CD14-positive monocyte (primary cell): ENCODE results near the gene TAS2R38. TPM values are rescaled to one million over a fixed set of nuclear protein-coding genes. Genes with fewer than 3 reads are reported as not detected.

ENCODE experiments used
- DNase-seq, 3 donors: peaks; one replicate each; pipeline ENCODE4 v3.0.0-alpha.2; 2011 to 2022
- H2AFZ ChIP-seq: 2 replicates; pipeline ENCODE4 v1.6.0; 2012; ENCODE audit warnings: mild to moderate bottlenecking, low read depth, low read length, inconsistent platforms; ENCODE audit not compliant: insufficient read depth, poor library complexity, severe bottlenecking
- H3K27ac ChIP-seq, 2 donors: 1 replicate in 1 of 2; 2 replicates in 1 of 2; pipeline ENCODE4 v1.5.1; 2012 to 2013; ENCODE audit warnings: low read length in 2 of 2, control low read depth in 1 of 2, inconsistent platforms in 1 of 2, low read depth in 1 of 2, mild to moderate bottlenecking in 1 of 2
- H3K27me3 ChIP-seq, 2 donors: one replicate each; pipeline versions ENCODE4 v1.6.0 to v1.6.1; 2011 to 2013; ENCODE audit warnings: low read length in 2 of 2; ENCODE audit not compliant: control insufficient read depth in 2 of 2, insufficient read depth in 2 of 2
- H3K36me3 ChIP-seq, 2 donors: replicated peaks in 1 of 2; 1 replicate in 1 of 2; 2 replicates in 1 of 2; pipeline versions ENCODE4 v1.5.1 to v1.6.1; 2012 to 2013; ENCODE audit warnings: low read length in 2 of 2, control low read depth in 1 of 2, inconsistent platforms in 1 of 2, mild to moderate bottlenecking in 1 of 2; ENCODE audit not compliant: insufficient read depth in 2 of 2, control insufficient read depth in 1 of 2
- H3K4me1 ChIP-seq, 2 donors: 1 replicate in 1 of 2; 2 replicates in 1 of 2; pipeline versions ENCODE4 v1.5.1 to v1.6.1; 2012 to 2013; ENCODE audit warnings: low read length in 2 of 2, control low read depth in 1 of 2, inconsistent platforms in 1 of 2, mild to moderate bottlenecking in 1 of 2, moderate library complexity in 1 of 2; ENCODE audit not compliant: insufficient read depth in 2 of 2, control insufficient read depth in 1 of 2
- H3K4me2 ChIP-seq: replicated peaks from 2 replicates; pipeline ENCODE3; 2012; ENCODE audit warnings: low read length, moderate library complexity, mild to moderate bottlenecking; ENCODE audit not compliant: poor library complexity, severe bottlenecking; ENCODE audit errors: extremely low read depth
- H3K4me3 ChIP-seq, 3 experiments: fragments of 200-600 bp in 1 of 3; sonication (generic) in 1 of 3; replicated peaks in 1 of 3; 1 replicate in 2 of 3; 2 replicates in 1 of 3; pipeline ENCODE4 v1.5.1; 2011 to 2013; ENCODE audit warnings: low read length in 3 of 3, mild to moderate bottlenecking in 3 of 3, control low read depth in 2 of 3, low read depth in 2 of 3, inconsistent platforms in 1 of 3, moderate library complexity in 1 of 3
- H3K79me2 ChIP-seq: 2 replicates; pipeline ENCODE4 v1.6.0; 2012; ENCODE audit warnings: mild to moderate bottlenecking, control low read depth, inconsistent platforms, low read length, moderate library complexity; ENCODE audit not compliant: insufficient read depth
- H3K9ac ChIP-seq: 2 replicates; pipeline ENCODE4 v1.6.0; 2017; ENCODE audit warnings: low read length, mild to moderate bottlenecking; ENCODE audit not compliant: insufficient read depth, poor library complexity, severe bottlenecking
- H3K9me3 ChIP-seq, 2 donors: replicated peaks in 1 of 2; 1 replicate in 1 of 2; 2 replicates in 1 of 2; pipeline versions ENCODE4 v1.5.1 to v1.6.1; 2012 to 2013; ENCODE audit warnings: low read length in 2 of 2, control low read depth in 1 of 2; ENCODE audit not compliant: control insufficient read depth in 1 of 2, insufficient read depth in 1 of 2
- H4K20me1 ChIP-seq: 2 replicates; pipeline ENCODE4 v1.6.0; 2012; ENCODE audit warnings: mild to moderate bottlenecking, low read length, control low read depth, moderate library complexity; ENCODE audit not compliant: insufficient read depth
- H3K27ac Mint-ChIP-seq, 7 donors: one replicate each; pipeline ENCODE4 v1.8.0; 2020; ENCODE audit warnings: mild to moderate bottlenecking in 7 of 7, mixed read lengths in 7 of 7, moderate library complexity in 6 of 7, inconsistent platforms in 2 of 7
- H3K27me3 Mint-ChIP-seq, 3 donors: one replicate each; pipeline ENCODE4 v1.8.0; 2021 to 2022; ENCODE audit warnings: low read depth in 3 of 3, mild to moderate bottlenecking in 3 of 3, mixed read lengths in 3 of 3, moderate library complexity in 3 of 3, inconsistent platforms in 1 of 3
- H3K36me3 Mint-ChIP-seq, 2 donors: one replicate each; pipeline ENCODE4 v1.8.0; 2020; ENCODE audit warnings: mixed read lengths in 2 of 2, inconsistent platforms in 1 of 2, mild to moderate bottlenecking in 1 of 2
- H3K4me1 Mint-ChIP-seq: one replicate; pipeline ENCODE4 v1.8.0; 2020; ENCODE audit warnings: mild to moderate bottlenecking, mixed read lengths
- H3K4me3 Mint-ChIP-seq, 2 donors: one replicate each; pipeline ENCODE4 v1.8.0; 2020; ENCODE audit warnings: mild to moderate bottlenecking in 2 of 2, mixed read lengths in 2 of 2, moderate library complexity in 1 of 2
- H3K9me3 Mint-ChIP-seq, 7 donors: one replicate each; pipeline ENCODE4 v1.8.0; 2020 to 2022; ENCODE audit warnings: mixed read lengths in 7 of 7, mild to moderate bottlenecking in 6 of 7, moderate library complexity in 6 of 7, inconsistent platforms in 2 of 7
- WGBS: methylation state at CpG from one replicate; pipeline ENCODE4 v1.1.5; 2013; ENCODE audit warnings: missing lambda C conversion rate; ENCODE audit not compliant: insufficient coverage; 5-methylcytosine and 5-hydroxymethylcytosine counted together
- intact Hi-C, 2 donors: fragments of 100-400 bp; cut with micrococcal nuclease; formaldehyde crosslinking; loops; one replicate each; pipeline versions ENCODE4 v1.15.0 to v1.15.1; 2023
- polyA plus RNA-seq, 3 donors: library from polyadenylated mRNA; depleted of rRNA in 1 of 3; unstranded in 2 of 3; stranded (reverse) in 1 of 3; fragments of 300-500 nt in 2 of 3; fragments of >200 nt in 1 of 3; fragmentation: Illumina TruSeq in 2 of 3; gene quantifications; 1 replicate in 2 of 3; 2 replicates in 1 of 3; pipeline ENCODE4 v1.2.3, GENCODE V29; 2012 to 2021
- TF ChIP-seq, protein P1 (sequence below): fragments of 200-600 bp; IDR thresholded peaks from one replicate; pipeline ENCODE4 v1.8.0; 2022; ENCODE audit warnings: antibody characterized with exemption, mild to moderate bottlenecking

Gene TAS2R38
- polyA plus RNA-seq, 3 donors, result not detected

- TF ChIP-seq, protein P1, sequence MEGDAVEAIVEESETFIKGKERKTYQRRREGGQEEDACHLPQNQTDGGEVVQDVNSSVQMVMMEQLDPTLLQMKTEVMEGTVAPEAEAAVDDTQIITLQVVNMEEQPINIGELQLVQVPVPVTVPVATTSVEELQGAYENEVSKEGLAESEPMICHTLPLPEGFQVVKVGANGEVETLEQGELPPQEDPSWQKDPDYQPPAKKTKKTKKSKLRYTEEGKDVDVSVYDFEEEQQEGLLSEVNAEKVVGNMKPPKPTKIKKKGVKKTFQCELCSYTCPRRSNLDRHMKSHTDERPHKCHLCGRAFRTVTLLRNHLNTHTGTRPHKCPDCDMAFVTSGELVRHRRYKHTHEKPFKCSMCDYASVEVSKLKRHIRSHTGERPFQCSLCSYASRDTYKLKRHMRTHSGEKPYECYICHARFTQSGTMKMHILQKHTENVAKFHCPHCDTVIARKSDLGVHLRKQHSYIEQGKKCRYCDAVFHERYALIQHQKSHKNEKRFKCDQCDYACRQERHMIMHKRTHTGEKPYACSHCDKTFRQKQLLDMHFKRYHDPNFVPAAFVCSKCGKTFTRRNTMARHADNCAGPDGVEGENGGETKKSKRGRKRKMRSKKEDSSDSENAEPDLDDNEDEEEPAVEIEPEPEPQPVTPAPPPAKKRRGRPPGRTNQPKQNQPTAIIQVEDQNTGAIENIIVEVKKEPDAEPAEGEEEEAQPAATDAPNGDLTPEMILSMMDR, result no peak
- Histone ChIP-seq H3K79me2 (no peaks in the 10 kb centered on the region), H4K20me1 (no peaks in the 10 kb centered on the region), H3K27me3 (no peaks in the 10 kb centered on the region), H2AFZ (no peak overlapping the region), H3K36me3 (no peaks in the 10 kb centered on the region), H3K4me3 (peak overlapping the region in 1 of 3 experiments; percentile 32), H3K9ac (no peak overlapping the region), H3K9me3 (no peaks in the 10 kb centered on the region), H3K4me2 (peak overlapping the region; percentile 52), H3K4me1 (peaks cover 74 to 84% of the 10 kb centered on the region in 2 donors), H3K27ac (peak overlapping the region in 1 of 2 donors; percentile 76)
- H3K27ac Mint-ChIP-seq, result peak overlapping the region; percentile 91 to 98 (median 94)
- peaks cover 0 to 7% of the 10 kb centered on the region in 2 donors for H3K36me3 Mint-ChIP-seq
- H3K9me3 Mint-ChIP-seq, result peaks cover 0 to 8% (median 5%) of the 10 kb centered on the region in 7 donors
- WGBS, result no CpG with 5 or more reads among the region's 3 CpGs
- peaks cover 0 to 2% (median 0%) of the 10 kb centered on the region in 3 donors for H3K27me3 Mint-ChIP-seq
- H3K4me3 Mint-ChIP-seq, result peak overlapping the region in 1 of 2 donors; percentile 39
- peak; percentile 82 to 94 (median 90) for DNase-seq
- peaks cover 77% of the 10 kb centered on the region for H3K4me1 Mint-ChIP-seq
- intact Hi-C loops, result loop anchor here in 1 of 2 donors (5.0 kb wide), 1 partner anchor 69 kb away; no protein-coding TSS in a partner anchor
Measured at GRCh38 chr7:141956084-141956483, 17.5 kb downstream of the TAS2R38 start.

DNA sequence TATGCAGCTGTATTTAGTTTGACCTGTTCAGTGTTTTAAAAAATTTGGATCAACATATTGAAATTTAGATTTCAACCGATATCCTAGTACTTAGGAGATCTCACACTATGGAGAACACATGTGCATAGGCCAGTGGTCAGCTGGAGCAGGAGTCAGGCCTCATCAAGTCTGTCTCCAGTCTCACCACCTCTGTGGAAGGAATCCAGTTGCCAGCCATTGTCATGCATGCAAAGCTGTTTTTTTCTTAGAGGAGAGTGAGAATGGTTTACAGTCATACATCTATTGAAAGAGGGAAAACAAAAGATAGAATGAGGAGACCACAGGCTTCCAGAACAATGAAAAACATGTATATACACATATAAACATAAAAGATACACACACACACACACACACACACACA, 19.2 kb downstream of the TAS2R38 start:
- H3K27me3 Mint-ChIP-seq, result peaks cover 0 to 2% (median 0%) of the 10 kb centered on the region in 3 donors
- peak overlapping the region; percentile 48 to 88 (median 86) for H3K27ac Mint-ChIP-seq
- Histone ChIP-seq H3K9me3 (no peaks in the 10 kb centered on the region), H3K27ac (no peak overlapping the region), H3K4me1 (peaks cover 75 to 87% of the 10 kb centered on the region in 2 donors), H2AFZ (no peak overlapping the region), H3K27me3 (no peaks in the 10 kb centered on the region), H3K36me3 (no peaks in the 10 kb centered on the region), H3K79me2 (no peaks in the 10 kb centered on the region), H3K4me3 (no peak overlapping the region), H3K4me2 (no peak overlapping the region), H4K20me1 (no peaks in the 10 kb centered on the region), H3K9ac (no peak overlapping the region)
- WGBS, result no CpG with 5 or more reads among the region's 1 CpG
- intact Hi-C loops, result no loop called here
- DNase-seq, result no peak
- H3K36me3 Mint-ChIP-seq, result peaks cover 0 to 7% of the 10 kb centered on the region in 2 donors
- H3K4me3 Mint-ChIP-seq, result no peak overlapping the region
- H3K4me1 Mint-ChIP-seq, result peaks cover 77% of the 10 kb centered on the region
- H3K9me3 Mint-ChIP-seq, result peaks cover 0 to 10% (median 5%) of the 10 kb centered on the region in 7 donors
- TF ChIP-seq, protein P1, result no peak
